Endodermal cell (in vitro differentiated cells): ENCODE results near the gene GALNT7. TPM values are rescaled to one million over a fixed set of nuclear protein-coding genes. Genes with fewer than 3 reads are reported as not detected.

Source experiments
- DNase-seq: peaks from one replicate; pipeline ENCODE4 v3.0.0-alpha.2; 2017
- H3K27ac ChIP-seq: 2 replicates; pipeline ENCODE4 v1.5.1; 2013; ENCODE audit warnings: mild to moderate bottlenecking, low read depth, low read length, moderate library complexity
- H3K27me3 ChIP-seq: 2 replicates; pipeline ENCODE4 v1.6.1; 2013; ENCODE audit warnings: mild to moderate bottlenecking, low read length, moderate library complexity; ENCODE audit not compliant: insufficient read depth, control insufficient read depth, poor library complexity, severe bottlenecking
- H3K36me3 ChIP-seq: 2 replicates; pipeline ENCODE4 v1.7.0; 2013; ENCODE audit warnings: mild to moderate bottlenecking, low read length, moderate library complexity; ENCODE audit not compliant: control insufficient read depth, insufficient read depth
- H3K4me1 ChIP-seq: one replicate; pipeline ENCODE4 v1.7.0; 2013; ENCODE audit warnings: low read length; ENCODE audit not compliant: control insufficient read depth, insufficient read depth
- H3K4me3 ChIP-seq: 2 replicates; pipeline ENCODE4 v1.5.1; 2013; ENCODE audit warnings: mild to moderate bottlenecking, low read length, moderate library complexity
- H3K9ac ChIP-seq: 2 replicates; pipeline ENCODE4 v1.6.1; 2013; ENCODE audit warnings: mild to moderate bottlenecking, low read length, moderate library complexity; ENCODE audit not compliant: poor library complexity, severe bottlenecking; ENCODE audit errors: extremely low read depth
- H3K9me3 ChIP-seq: 2 replicates; pipeline ENCODE4 v1.6.1; 2013; ENCODE audit warnings: mild to moderate bottlenecking, low read length, moderate library complexity; ENCODE audit not compliant: control insufficient read depth
- H3K27ac Mint-ChIP-seq: 2 replicates; pipeline ENCODE4 v1.8.0; 2020; ENCODE audit warnings: mixed read lengths
- H3K27me3 Mint-ChIP-seq: 2 replicates; pipeline ENCODE4 v1.8.0; 2021; ENCODE audit warnings: mild to moderate bottlenecking, mixed read lengths; ENCODE audit not compliant: insufficient read depth
- H3K36me3 Mint-ChIP-seq: 2 replicates; pipeline ENCODE4 v1.8.0; 2020; ENCODE audit warnings: low read depth, mixed read lengths
- H3K4me1 Mint-ChIP-seq: 2 replicates; pipeline ENCODE4 v1.8.0; 2020; ENCODE audit warnings: mixed read lengths
- H3K4me3 Mint-ChIP-seq: 2 replicates; pipeline ENCODE4 v1.8.0; 2020; ENCODE audit warnings: mild to moderate bottlenecking, moderate library complexity, mixed read lengths
- H3K9me3 Mint-ChIP-seq: 2 replicates; pipeline ENCODE4 v1.8.0; 2020; ENCODE audit warnings: mild to moderate bottlenecking, mixed read lengths
- WGBS, 2 experiments: methylation state at CpG; one replicate each; pipeline versions ENCODE4 v1.1.5 to v1.1.7; 2013; ENCODE audit warnings: missing lambda C conversion rate in 2 of 2, mixed read lengths in 1 of 2; ENCODE audit not compliant: insufficient coverage in 1 of 2, insufficient read length in 1 of 2; 5-methylcytosine and 5-hydroxymethylcytosine counted together
- total RNA-seq, 2 donors: library from RNA; stranded (reverse); fragmentation: NEBNext Ultra II Directional in 1 of 2; extraction: Animal tissue kit (Norgen Biotek cat#: 25700) in 1 of 2; gene quantifications; 2 replicates in 1 of 2; 3 replicates in 1 of 2; pipeline ENCODE4 v1.2.1, GENCODE V29; 2021
- TF ChIP-seq, protein P1 (sequence below): fragments of 200-600 bp; sonication (generic); conservative IDR thresholded peaks from 2 replicates; pipeline ENCODE4 v1.5.0; 2021; ENCODE audit warnings: antibody characterized with exemption, mild to moderate bottlenecking

The GALNT7 gene
- total RNA-seq, 2 donors from 2014 or later: 66.1 to 72.1 TPM

DNA sequence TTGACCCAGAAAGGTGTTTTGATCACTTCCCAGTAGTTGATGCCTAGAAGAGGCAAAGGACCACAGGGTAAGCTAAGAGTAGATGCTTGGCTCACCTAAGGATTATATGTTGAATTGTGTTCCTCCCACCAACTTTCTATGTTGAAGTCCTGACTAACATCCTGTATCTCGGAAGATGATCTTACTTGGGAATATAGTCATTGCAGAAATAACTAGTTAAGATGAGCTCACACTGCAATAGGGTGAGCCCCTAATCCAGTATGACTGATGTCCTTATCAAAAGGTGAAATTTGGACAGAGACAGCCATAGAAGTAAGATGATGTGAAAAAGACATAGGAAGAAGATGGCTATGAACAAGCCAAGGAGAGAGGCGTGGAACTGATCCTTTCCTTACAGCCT lies 168.9 kb downstream of the GALNT7 start:
- DNase-seq: no peak
- TF ChIP-seq, protein P1, sequence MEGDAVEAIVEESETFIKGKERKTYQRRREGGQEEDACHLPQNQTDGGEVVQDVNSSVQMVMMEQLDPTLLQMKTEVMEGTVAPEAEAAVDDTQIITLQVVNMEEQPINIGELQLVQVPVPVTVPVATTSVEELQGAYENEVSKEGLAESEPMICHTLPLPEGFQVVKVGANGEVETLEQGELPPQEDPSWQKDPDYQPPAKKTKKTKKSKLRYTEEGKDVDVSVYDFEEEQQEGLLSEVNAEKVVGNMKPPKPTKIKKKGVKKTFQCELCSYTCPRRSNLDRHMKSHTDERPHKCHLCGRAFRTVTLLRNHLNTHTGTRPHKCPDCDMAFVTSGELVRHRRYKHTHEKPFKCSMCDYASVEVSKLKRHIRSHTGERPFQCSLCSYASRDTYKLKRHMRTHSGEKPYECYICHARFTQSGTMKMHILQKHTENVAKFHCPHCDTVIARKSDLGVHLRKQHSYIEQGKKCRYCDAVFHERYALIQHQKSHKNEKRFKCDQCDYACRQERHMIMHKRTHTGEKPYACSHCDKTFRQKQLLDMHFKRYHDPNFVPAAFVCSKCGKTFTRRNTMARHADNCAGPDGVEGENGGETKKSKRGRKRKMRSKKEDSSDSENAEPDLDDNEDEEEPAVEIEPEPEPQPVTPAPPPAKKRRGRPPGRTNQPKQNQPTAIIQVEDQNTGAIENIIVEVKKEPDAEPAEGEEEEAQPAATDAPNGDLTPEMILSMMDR: no peak
- peaks cover 28% of the 10 kb centered on the region for H3K4me1 Mint-ChIP-seq
- H3K9me3 Mint-ChIP-seq: no peaks in the 10 kb centered on the region
- no peak overlapping the region for H3K27ac Mint-ChIP-seq
- Histone ChIP-seq H3K27ac (no peak overlapping the region), H3K36me3 (peaks cover 9% of the 10 kb centered on the region), H3K4me1 (no peaks in the 10 kb centered on the region), H3K27me3 (no peaks in the 10 kb centered on the region), H3K4me3 (no peak overlapping the region), H3K9ac (no peak overlapping the region), H3K9me3 (no peaks in the 10 kb centered on the region)
- no peak overlapping the region for H3K4me3 Mint-ChIP-seq
- peaks cover 2% of the 10 kb centered on the region for H3K27me3 Mint-ChIP-seq
- WGBS, 2 experiments: 87 to 89% methylated on average over 2 of the region's 2 CpGs
- H3K36me3 Mint-ChIP-seq: peaks cover 14% of the 10 kb centered on the region

GRCh38 chr4:173343832-173344397 lies 175.3 kb downstream of the GALNT7 start:
- Histone ChIP-seq H3K4me1 (no peaks in the 10 kb centered on the region), H3K27me3 (no peaks in the 10 kb centered on the region), H3K27ac (no peak overlapping the region), H3K9me3 (peaks cover 7% of the 10 kb centered on the region), H3K9ac (no peak overlapping the region), H3K4me3 (no peak overlapping the region), H3K36me3 (no peaks in the 10 kb centered on the region)
- TF ChIP-seq, protein P1: no peak
- WGBS, 2 experiments: 34 to 83% methylated on average over 2 to 3 of the region's 3 CpGs
- H3K4me3 Mint-ChIP-seq: no peak overlapping the region
- peak overlapping the region; percentile 64 for H3K27ac Mint-ChIP-seq
- H3K4me1 Mint-ChIP-seq: peaks cover 35% of the 10 kb centered on the region
- H3K36me3 Mint-ChIP-seq: no peaks in the 10 kb centered on the region
- DNase-seq: peak; percentile 57
- no peaks in the 10 kb centered on the region for H3K27me3 Mint-ChIP-seq
- no peaks in the 10 kb centered on the region for H3K9me3 Mint-ChIP-seq

DNA sequence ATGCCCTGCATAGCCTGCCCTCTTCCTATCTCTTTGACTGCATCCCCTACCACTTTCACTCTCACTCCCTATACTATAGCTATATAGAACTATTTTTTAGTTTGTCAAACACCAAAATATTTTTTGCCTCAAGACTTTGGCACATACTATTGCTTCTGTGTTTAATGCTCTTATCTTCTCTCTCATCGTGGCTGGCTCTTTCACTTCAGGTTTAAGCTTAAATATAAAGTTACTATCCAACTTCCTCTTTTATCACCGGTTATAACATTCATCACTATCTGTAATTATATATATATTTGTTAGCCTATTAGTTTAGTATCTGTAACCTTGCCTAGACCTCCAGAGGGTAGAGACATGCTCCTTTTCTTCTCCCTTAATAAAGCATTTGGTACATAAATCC lies 177.0 kb downstream of the GALNT7 start:
- Mint-ChIP-seq H3K27me3 (peaks cover 3% of the 10 kb centered on the region), H3K4me1 (peaks cover 30% of the 10 kb centered on the region), H3K36me3 (no peaks in the 10 kb centered on the region), H3K9me3 (no peaks in the 10 kb centered on the region), H3K27ac (no peak overlapping the region), H3K4me3 (no peak overlapping the region)
- no peak overlapping the region for H3K9ac ChIP-seq
- no peak for DNase-seq
- TF ChIP-seq, protein P1: no peak
- H3K27me3 ChIP-seq: no peaks in the 10 kb centered on the region
- H3K27ac ChIP-seq: no peak overlapping the region
- no peaks in the 10 kb centered on the region for H3K4me1 ChIP-seq
- 94% methylated on average over 1 of the region's 2 CpGs; no CpG with 5 or more reads in 1 of the 2 experiments for WGBS, 2 experiments
- H3K36me3 ChIP-seq: no peaks in the 10 kb centered on the region
- H3K4me3 ChIP-seq: no peak overlapping the region
- peaks cover 7% of the 10 kb centered on the region for H3K9me3 ChIP-seq
